ENCODE data around the gene AFAP1.

Gene AFAP1

GRCh38 chr4:7967501-7968261 lies 28.0 kb upstream of the AFAP1 start:
- no peak for DNase-seq (ENCODE audit: low read depth)

- no peak for DNase-seq (ENCODE audit: low read depth)
These were observed 27.4 kb upstream of the AFAP1 start for GRCh38 chr4:7967063-7967440.

- no peak for DNase-seq (ENCODE audit: low read depth)
These were observed 26.8 kb upstream of the AFAP1 start for GRCh38 chr4:7966281-7967062.

- peak; percentile 31 for DNase-seq (ENCODE audit: low read depth)
These were observed 25.4 kb upstream of the AFAP1 start for GRCh38 chr4:7964890-7965662.

- no peak for DNase-seq (ENCODE audit: low read depth)
These were observed 24.8 kb upstream of the AFAP1 start for GRCh38 chr4:7964459-7964858.

- DNase-seq (ENCODE audit: low read depth), result no peak
These were observed 24.0 kb upstream of the AFAP1 start for GRCh38 chr4:7963691-7964090.

GRCh38 chr4:7962609-7963508 lies 23.2 kb upstream of the AFAP1 start:
- DNase-seq (ENCODE audit: low read depth), result no peak

- no peak for DNase-seq (ENCODE audit: low read depth)
These were observed 21.4 kb upstream of the AFAP1 start for GRCh38 chr4:7960790-7961655.

- no peak for DNase-seq (ENCODE audit: low read depth)
These were observed 20.5 kb upstream of the AFAP1 start for GRCh38 chr4:7960017-7960789.

GRCh38 chr4:7959078-7959477 lies 19.4 kb upstream of the AFAP1 start:
- no peak for DNase-seq (ENCODE audit: low read depth)

GRCh38 chr4:7956934-7957656 lies 17.4 kb upstream of the AFAP1 start:
- DNase-seq (ENCODE audit: low read depth), result no peak

GRCh38 chr4:7956270-7956808 lies 16.7 kb upstream of the AFAP1 start:
- no peak for DNase-seq (ENCODE audit: low read depth)

GRCh38 chr4:7955393-7955792 lies 15.7 kb upstream of the AFAP1 start:
- no peak for DNase-seq (ENCODE audit: low read depth)

GRCh38 chr4:7952615-7953014 lies 13.0 kb upstream of the AFAP1 start:
- no peak for DNase-seq (ENCODE audit: low read depth)

- DNase-seq (ENCODE audit: low read depth), result no peak
These were observed 10.8 kb upstream of the AFAP1 start for GRCh38 chr4:7950301-7951092.

- DNase-seq (ENCODE audit: low read depth), result no peak
These were observed 10.1 kb upstream of the AFAP1 start for GRCh38 chr4:7949759-7950158.

GRCh38 chr4:7947927-7948326 lies 8.3 kb upstream of the AFAP1 start:
- no peak for DNase-seq (ENCODE audit: low read depth)

- no peak for DNase-seq (ENCODE audit: low read depth)
These were observed 6.2 kb upstream of the AFAP1 start for GRCh38 chr4:7945709-7946380.
